HCT116 (cell line): ENCODE data around the gene KTI12.

ENCODE experiments used
- EGR1 ChIP-seq: IDR thresholded peaks from 2 replicates; pipeline ENCODE4 v1.6.1; 2012; ENCODE audit warnings: low read depth
- EZH2 ChIP-seq: fragments of 200-600 bp; sonication (generic); IDR thresholded peaks from 2 replicates; pipeline ENCODE4 v1.6.1; 2017; ENCODE audit warnings: antibody characterized with exemption, mixed run types
- POLR2AphosphoS5 ChIP-seq: IDR thresholded peaks from 2 replicates; pipeline ENCODE4 v1.6.1; 2011; ENCODE audit warnings: mild to moderate bottlenecking, low read depth, low read length, moderate library complexity
- TF ChIP-seq, protein P1 (sequence below), 3 experiments: fragments of 200-600 bp in 1 of 3; sonication (generic) in 1 of 3; IDR thresholded peaks in 2 of 3; conservative IDR thresholded peaks in 1 of 3; 2 replicates each; pipeline ENCODE4 v1.5.1; 2012 to 2017; ENCODE audit warnings: low read depth in 2 of 3, low read length in 2 of 3, antibody characterized with exemption in 1 of 3, borderline replicate concordance in 1 of 3, control low read depth in 1 of 3, mild to moderate bottlenecking in 1 of 3, mixed read lengths in 1 of 3, mixed run types in 1 of 3, moderate library complexity in 1 of 3; ENCODE audit not compliant: insufficient read depth in 1 of 3

DNA sequence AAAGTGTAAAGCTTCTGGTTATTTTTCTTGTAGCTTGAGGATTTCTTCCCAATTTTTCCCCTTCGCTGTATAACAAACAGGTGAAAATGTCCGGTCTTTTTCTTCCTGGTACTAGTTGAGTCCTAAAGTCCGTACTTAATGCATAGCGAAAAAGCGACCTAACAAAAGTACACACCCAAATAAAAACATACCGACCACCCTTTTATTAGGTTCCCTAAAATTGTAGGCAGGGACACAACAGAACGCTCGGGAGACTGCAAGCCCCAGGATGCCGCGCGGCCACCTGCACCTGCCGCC lies 22.2 kb upstream of the KTI12 start:
- TF ChIP-seq EZH2 = no peak
- TF ChIP-seq, protein P1, sequence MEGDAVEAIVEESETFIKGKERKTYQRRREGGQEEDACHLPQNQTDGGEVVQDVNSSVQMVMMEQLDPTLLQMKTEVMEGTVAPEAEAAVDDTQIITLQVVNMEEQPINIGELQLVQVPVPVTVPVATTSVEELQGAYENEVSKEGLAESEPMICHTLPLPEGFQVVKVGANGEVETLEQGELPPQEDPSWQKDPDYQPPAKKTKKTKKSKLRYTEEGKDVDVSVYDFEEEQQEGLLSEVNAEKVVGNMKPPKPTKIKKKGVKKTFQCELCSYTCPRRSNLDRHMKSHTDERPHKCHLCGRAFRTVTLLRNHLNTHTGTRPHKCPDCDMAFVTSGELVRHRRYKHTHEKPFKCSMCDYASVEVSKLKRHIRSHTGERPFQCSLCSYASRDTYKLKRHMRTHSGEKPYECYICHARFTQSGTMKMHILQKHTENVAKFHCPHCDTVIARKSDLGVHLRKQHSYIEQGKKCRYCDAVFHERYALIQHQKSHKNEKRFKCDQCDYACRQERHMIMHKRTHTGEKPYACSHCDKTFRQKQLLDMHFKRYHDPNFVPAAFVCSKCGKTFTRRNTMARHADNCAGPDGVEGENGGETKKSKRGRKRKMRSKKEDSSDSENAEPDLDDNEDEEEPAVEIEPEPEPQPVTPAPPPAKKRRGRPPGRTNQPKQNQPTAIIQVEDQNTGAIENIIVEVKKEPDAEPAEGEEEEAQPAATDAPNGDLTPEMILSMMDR (IDR thresholded peaks at IDR 0.05 in 2 of 3, conservative IDR thresholded peaks at IDR 0.05 in 1 of 3; ENCODE audit: borderline replicate concordance in 1 of 3, insufficient read depth in 1 of 3, low read depth in 2 of 3, low read length in 2 of 3) = no peak
- no peak for TF ChIP-seq EGR1
- no peak for TF ChIP-seq POLR2AphosphoS5
